LoVo (cell line): ENCODE measurements around the gene SAMD14.

Source experiments
- DNase-seq: peaks from one replicate; pipeline ENCODE4 v3.0.0-alpha.2; 2016; ENCODE audit warnings: low spot score

The SAMD14 gene

DNA sequence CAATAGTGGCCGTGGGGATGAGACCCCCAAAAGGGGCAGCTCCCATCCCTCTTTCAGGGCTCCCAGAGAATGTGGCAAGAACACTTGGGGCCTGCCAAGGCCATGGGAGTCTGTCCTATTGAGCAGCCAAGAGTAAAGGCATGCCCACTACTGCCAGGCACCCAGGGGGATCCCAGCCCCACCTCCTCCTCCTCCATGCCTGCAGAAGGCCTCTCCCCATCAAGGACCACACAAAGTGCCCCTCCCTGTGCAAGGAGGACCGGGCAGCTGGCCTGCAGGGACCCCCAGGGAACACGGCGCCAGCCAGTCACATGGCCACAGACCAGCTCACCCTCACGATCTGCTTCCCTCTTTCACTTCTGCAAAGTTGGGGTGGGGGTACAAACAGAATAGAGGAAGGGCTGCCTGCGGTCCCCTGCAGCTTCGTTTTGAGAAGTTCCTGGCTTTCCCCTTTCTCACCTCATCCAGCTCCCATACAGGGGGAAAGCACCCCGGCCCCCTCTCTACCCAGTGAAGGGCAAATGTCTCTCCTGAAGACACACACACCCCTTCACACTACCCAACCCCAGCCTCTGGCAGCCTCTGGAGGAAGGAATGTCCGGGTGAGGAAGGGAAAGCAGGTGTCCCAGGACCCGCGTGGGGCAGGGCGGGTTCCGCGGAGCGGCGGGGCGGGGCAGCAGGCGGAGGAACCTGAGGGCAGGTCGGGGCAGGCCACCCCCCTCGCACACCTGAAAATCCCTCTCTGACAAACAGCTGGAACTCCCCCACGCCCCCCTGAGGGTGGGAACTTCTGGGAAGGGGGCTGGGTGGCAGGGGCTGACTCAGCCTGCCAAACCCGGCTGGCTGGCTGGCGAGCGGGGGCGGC lies 18.5 kb upstream of the SAMD14 start:
- peak; percentile 36 for DNase-seq

GRCh38 chr17:50147841-50148225 lies 17.9 kb upstream of the SAMD14 start:
- no peak for DNase-seq

DNA sequence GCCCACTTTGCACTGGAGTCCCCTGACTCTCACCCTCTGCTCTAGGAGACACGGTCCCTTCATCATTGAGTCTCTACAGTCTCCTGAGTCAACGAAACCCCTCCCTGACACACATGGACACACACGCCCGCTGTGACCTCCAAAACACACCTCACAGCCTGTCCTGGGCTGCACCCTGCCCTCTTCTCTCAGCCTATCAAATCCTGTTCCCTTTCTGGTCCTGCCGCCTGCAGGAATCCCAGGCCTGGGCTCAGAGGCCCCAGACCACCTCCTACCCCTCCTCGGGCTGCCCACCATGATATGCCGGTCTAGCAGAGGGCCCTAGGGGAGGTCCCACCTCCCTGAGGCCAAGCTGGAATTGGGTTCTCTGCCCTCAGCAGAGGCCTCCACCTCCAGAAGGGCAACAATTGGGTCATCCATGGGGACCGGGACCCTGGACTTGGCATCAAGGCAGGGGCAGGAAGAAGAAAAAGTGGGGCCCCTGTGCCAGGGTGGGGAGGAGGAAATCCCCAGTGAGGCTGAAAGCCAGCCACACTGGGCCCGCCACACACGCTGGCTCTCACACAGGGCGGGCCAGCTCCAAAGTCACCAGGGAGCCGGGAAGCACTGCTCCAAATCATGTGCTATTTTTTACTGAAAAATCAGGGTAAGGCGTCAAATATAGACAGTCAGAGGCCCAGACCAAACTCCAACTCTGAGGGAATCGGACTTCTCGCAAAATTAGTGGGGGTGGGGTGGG lies 17.1 kb upstream of the SAMD14 start:
- DNase-seq: no peak

- DNase-seq: no peak
Measured at GRCh38 chr17:50146230-50146926, 16.4 kb upstream of the SAMD14 start.

DNA sequence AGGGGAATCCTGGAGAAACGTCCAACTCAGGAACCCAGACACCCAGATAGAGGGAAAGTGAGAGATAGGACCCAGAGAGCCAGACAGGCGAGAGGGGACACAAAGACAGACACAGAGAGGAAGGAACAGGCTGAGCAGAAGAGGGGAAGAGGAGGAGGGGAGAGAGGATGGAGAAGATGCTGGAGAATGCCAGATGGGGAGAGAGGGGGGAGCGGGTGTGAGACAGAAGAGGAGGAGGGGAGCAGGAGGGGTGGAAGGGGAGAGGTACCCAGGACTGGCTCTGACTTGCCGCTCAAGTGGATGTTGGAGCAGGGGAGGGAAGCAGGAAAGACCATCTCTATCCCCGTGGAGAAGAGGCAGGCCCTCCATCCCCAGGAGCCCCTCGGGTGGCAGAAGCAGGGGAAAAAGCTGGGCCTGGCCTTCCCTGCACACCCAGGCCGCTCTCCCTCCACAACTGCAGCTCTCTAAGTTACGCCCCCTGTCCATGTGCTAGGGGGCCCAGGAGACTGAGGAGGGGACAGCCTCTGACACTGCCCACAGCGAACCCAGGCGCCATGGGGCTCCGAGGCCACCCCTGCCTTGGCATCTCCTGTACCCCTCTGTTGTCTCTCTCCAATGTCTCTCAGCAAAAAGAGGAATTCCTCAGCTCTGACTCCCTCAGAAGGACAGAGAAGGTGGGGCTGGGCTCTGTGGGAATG lies 15.7 kb upstream of the SAMD14 start:
- no peak for DNase-seq

DNA sequence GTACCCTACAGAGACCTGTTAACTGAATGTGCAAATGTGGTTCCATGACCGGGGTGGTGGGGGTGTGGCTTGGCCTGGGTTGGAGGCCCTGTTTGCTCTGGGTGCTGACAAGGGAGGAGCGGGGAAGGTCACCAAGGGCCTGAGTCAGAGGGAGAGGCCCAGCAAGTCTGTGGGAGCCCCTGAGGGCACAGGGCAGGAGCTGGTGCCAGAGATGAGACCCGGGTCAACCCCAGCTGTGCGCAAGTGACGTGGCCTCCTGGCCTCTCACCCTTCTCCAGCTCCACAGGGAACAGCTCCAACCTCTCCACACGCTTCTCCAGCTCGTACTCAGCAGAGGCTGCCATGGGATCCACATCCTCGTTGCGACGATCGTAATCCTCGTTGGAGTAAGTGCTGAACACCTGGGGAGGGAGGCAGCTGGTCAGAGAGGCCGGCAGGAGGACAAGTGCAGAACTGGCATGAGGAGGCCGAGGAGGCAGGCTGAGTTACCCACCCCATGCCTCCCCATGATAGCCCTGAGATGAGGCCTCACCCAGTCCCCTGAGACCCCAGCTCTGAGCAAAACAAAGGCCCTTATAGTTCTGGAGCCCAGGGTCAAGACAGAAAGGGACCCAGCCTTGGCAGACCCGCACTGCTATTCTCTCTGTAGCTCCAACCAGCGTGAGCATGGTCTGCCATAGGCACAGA lies 15.0 kb upstream of the SAMD14 start:
- DNase-seq: no peak

- no peak for DNase-seq
Measured at GRCh38 chr17:50144355-50144754, 14.4 kb upstream of the SAMD14 start.

DNA sequence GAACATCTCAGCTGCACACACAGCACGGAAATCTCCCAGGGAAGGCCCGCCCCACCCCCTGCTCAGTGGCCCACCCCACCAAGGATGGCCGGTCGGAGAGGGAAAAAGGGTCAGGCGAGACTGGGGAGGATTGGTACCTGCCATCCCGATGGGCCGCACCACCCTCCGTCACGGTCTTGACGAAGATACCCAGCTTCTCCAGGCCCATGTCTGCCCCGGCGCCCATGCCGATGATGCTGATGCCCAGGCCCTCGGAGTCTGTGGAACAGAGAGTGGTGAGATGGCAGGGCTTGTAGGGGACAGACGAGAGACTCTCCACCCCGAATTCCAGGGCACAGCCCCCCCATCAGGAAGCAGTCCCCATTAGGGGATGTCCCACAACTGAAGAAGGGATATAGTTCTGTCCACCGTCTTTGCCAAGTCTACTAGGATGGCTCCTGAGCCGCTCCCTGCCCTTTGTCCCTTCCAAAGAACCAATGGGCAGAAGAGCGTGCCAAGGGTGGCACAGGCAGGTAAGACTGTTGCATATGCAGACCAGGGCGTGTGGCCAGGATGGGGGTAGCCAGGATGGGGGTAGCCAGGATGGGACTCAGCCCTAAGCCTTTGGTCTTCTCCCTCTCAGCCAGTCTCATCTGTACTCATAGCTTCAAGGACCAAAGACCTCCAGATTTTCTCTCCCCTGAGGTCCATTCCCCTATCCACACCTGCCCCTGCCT lies 13.7 kb upstream of the SAMD14 start:
- no peak for DNase-seq

GRCh38 chr17:50141745-50142110 lies 11.8 kb upstream of the SAMD14 start:
- no peak for DNase-seq

- no peak for DNase-seq
Measured at GRCh38 chr17:50141026-50141744, 11.2 kb upstream of the SAMD14 start.

DNA sequence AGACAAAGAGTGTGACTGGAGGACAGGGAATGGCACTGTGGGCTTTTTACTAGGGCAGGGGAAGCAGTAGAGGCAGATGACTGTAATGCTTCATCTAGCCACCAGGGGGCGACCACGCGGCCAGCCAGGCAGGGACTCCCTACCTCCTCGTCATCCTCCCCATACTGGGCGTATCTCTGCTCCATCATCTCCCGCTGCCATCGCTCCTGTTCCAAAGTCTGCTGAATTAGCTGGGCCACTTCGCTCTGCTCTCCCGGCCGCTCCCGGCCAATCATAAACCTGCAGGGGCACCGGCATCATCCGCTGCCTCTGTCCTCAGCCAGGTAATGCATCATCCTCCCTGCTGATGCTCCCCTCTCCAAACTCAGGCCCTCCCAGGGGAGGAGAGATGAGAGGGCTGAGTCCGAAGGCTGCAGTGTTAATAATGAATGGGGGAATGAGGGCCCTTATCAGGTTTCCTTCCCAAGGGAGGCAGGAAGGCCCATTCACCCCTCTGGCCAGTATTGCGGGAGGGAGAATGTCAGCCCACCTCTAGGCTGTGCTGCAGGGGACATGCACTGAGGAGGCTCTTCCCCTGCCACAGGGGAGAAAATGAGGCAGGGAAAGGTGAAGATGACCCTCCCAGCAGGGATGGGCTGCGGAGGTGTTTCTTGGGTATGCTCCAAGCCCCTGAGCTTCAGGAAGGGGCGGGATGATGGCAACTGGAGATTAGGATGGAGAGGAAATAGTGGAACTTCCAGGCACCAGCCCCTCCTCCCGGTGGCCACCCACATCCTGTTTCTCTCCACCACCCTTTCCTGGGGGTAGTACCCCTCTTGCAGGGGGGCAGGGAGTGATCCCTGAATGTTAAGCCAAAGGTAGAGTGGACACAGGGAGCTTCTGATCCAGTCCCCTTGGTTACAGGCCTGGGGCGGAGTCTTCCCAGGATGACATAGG lies 10.3 kb upstream of the SAMD14 start:
- DNase-seq: peak; percentile 46

GRCh38 chr17:50139185-50139783 lies 9.3 kb upstream of the SAMD14 start:
- DNase-seq: no peak

DNA sequence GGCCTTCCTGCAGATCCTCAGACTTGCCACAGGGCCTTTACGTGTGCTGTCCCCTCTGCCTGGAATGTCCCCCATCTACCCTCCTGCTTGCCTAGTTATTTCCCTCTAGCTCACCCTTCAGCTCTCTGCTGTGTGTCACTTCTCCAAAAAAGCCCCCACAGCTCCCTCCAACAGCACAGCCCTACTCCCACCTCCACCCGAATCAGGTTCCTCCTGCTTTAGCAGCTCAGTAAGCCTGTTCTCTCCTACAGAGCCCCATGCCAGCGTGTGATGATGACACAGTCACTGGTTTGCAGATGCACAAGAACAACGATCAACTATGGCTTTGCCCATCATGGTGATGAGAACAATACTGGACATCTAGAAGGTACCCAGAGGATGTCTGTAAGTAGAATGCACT lies 7.1 kb upstream of the SAMD14 start:
- no peak for DNase-seq

GRCh38 chr17:50136096-50136687 lies 6.2 kb upstream of the SAMD14 start:
- DNase-seq: no peak

DNA sequence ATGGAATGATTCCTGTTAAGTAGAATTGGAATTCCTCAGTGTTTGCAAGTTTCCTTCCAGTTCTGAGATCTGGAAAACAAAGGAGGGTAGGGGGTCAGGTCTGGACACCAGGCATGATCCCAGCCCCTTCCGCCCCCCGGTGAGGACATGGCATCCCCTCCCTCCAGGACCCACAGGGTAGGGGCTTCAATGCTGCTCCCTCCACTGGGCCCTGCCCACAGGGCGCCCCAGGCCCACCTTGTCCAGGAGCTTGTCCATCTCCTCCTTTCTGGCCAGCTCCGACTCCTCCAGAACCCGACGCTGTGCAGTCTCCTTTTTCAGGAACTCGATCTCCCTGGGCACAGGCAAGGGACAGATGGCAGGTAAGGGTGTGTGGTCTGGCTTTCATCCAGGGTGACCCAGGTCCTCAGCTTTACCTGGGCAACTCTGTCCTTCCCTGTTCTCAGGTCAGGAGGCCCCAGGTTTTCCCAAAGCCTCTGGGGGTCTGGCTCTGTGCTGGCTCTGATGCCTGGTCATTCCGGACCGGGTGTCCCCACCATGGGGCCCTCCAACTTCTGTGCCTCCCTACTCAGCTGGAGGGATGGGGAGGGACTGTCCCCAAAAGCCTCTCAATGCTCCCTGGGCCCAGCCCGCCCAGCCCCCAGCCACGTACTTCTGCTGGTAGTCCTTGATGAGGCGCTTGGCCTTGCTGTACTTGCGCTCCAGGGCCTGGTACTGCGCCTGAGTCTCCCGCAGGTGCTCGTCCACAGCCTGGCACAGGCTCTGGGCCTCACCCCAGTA lies 5.5 kb upstream of the SAMD14 start:
- DNase-seq: no peak

GRCh38 chr17:50134206-50135110 lies 4.5 kb upstream of the SAMD14 start:
- DNase-seq: no peak

GRCh38 chr17:50133769-50134099 lies 3.8 kb upstream of the SAMD14 start:
- DNase-seq: no peak
